ENCODE data around the gene PTPRK.
"Not testable (repeated sequence)": the region's sequence is repeated elsewhere in the genome, so short reads cannot be mapped to it uniquely, and the experiment has no call there.

GRCh38 chr6:127978185-127978584 lies 542.2 kb downstream of the PTPRK start:
- not testable (repeated sequence) for TF ChIP-seq CTCF, POLR2A, EP300, POLR2AphosphoS5 (IDR thresholded peaks at IDR 0.05)

Data from suprapubic skin (tissue), 4 donors.